HUES48 (cell line): ENCODE data around the gene MACROD2.

Experiments
- H3K27ac ChIP-seq: one replicate; pipeline ENCODE4 v1.7.0; 2013; ENCODE audit warnings: low read depth, low read length, inconsistent platforms
- H3K27me3 ChIP-seq: 2 replicates; pipeline ENCODE4 v1.6.1; 2013; ENCODE audit warnings: mild to moderate bottlenecking, low read length; ENCODE audit not compliant: control insufficient read depth, insufficient read depth
- H3K36me3 ChIP-seq: 2 replicates; pipeline ENCODE4 v1.6.1; 2013; ENCODE audit warnings: low read length; ENCODE audit not compliant: control insufficient read depth, insufficient read depth
- H3K4me1 ChIP-seq: 2 replicates; pipeline ENCODE4 v1.6.1; 2013; ENCODE audit warnings: mild to moderate bottlenecking, low read length; ENCODE audit not compliant: control insufficient read depth, insufficient read depth
- H3K4me3 ChIP-seq: 2 replicates; pipeline ENCODE4 v1.5.1; 2013; ENCODE audit warnings: mild to moderate bottlenecking, low read depth, low read length
- H3K9ac ChIP-seq: 2 replicates; pipeline ENCODE4 v1.6.1; 2013; ENCODE audit warnings: mild to moderate bottlenecking, low read depth, low read length, moderate library complexity
- H3K9me3 ChIP-seq: 2 replicates; pipeline ENCODE4 v1.6.1; 2013; ENCODE audit warnings: low read length; ENCODE audit not compliant: control insufficient read depth, insufficient read depth

Gene MACROD2

GRCh38 chr20:14896569-14896968, 901.3 kb downstream of the MACROD2 start:
- Histone ChIP-seq H3K9me3 (no peaks in the 10 kb centered on the region), H3K4me3 (no peak overlapping the region), H3K4me1 (no peaks in the 10 kb centered on the region), H3K36me3 (no peaks in the 10 kb centered on the region), H3K27me3 (no peaks in the 10 kb centered on the region), H3K9ac (no peak overlapping the region), H3K27ac (no peak overlapping the region)

- H3K4me3 ChIP-seq, result no peak overlapping the region
- H3K27ac ChIP-seq, result no peak overlapping the region
- no peaks in the 10 kb centered on the region for H3K9me3 ChIP-seq
- no peak overlapping the region for H3K9ac ChIP-seq
- no peaks in the 10 kb centered on the region for H3K27me3 ChIP-seq
- no peaks in the 10 kb centered on the region for H3K36me3 ChIP-seq
- H3K4me1 ChIP-seq, result no peaks in the 10 kb centered on the region
Measured at GRCh38 chr20:14897608-14898007, 902.3 kb downstream of the MACROD2 start.

GRCh38 chr20:14902432-14903089, 907.2 kb downstream of the MACROD2 start:
- Histone ChIP-seq H3K9me3 (no peaks in the 10 kb centered on the region), H3K27ac (no peak overlapping the region), H3K4me3 (no peak overlapping the region), H3K4me1 (peaks cover 8% of the 10 kb centered on the region), H3K9ac (no peak overlapping the region), H3K36me3 (no peaks in the 10 kb centered on the region), H3K27me3 (no peaks in the 10 kb centered on the region)

- Histone ChIP-seq H3K27me3 (no peaks in the 10 kb centered on the region), H3K36me3 (no peaks in the 10 kb centered on the region), H3K4me1 (peaks cover 9% of the 10 kb centered on the region), H3K9ac (no peak overlapping the region), H3K4me3 (no peak overlapping the region), H3K9me3 (no peaks in the 10 kb centered on the region), H3K27ac (no peak overlapping the region)
Measured at GRCh38 chr20:14906908-14907434, 911.7 kb downstream of the MACROD2 start.

GRCh38 chr20:14910126-14910525, 914.8 kb downstream of the MACROD2 start:
- peaks cover 9% of the 10 kb centered on the region for H3K4me1 ChIP-seq
- no peaks in the 10 kb centered on the region for H3K27me3 ChIP-seq
- no peaks in the 10 kb centered on the region for H3K36me3 ChIP-seq
- H3K27ac ChIP-seq, result no peak overlapping the region
- no peak overlapping the region for H3K4me3 ChIP-seq
- H3K9ac ChIP-seq, result no peak overlapping the region
- H3K9me3 ChIP-seq, result no peaks in the 10 kb centered on the region

GRCh38 chr20:14913896-14914620, 918.7 kb downstream of the MACROD2 start:
- Histone ChIP-seq H3K9me3 (no peaks in the 10 kb centered on the region), H3K27me3 (no peaks in the 10 kb centered on the region), H3K36me3 (no peaks in the 10 kb centered on the region), H3K27ac (no peak overlapping the region), H3K9ac (no peak overlapping the region), H3K4me3 (no peak overlapping the region), H3K4me1 (peaks cover 4% of the 10 kb centered on the region)

- Histone ChIP-seq H3K4me3 (no peak overlapping the region), H3K9ac (no peak overlapping the region), H3K27me3 (no peaks in the 10 kb centered on the region), H3K27ac (no peak overlapping the region), H3K36me3 (no peaks in the 10 kb centered on the region), H3K9me3 (no peaks in the 10 kb centered on the region), H3K4me1 (peaks cover 10% of the 10 kb centered on the region)
Measured at GRCh38 chr20:14914633-14915032, 919.3 kb downstream of the MACROD2 start.

GRCh38 chr20:14915356-14915755, 920.0 kb downstream of the MACROD2 start:
- no peak overlapping the region for H3K4me3 ChIP-seq
- no peak overlapping the region for H3K27ac ChIP-seq
- no peaks in the 10 kb centered on the region for H3K27me3 ChIP-seq

GRCh38 chr20:14916360-14916920, 921.1 kb downstream of the MACROD2 start:
- Histone ChIP-seq H3K4me3 (no peak overlapping the region), H3K27me3 (no peaks in the 10 kb centered on the region), H3K36me3 (no peaks in the 10 kb centered on the region), H3K27ac (no peak overlapping the region), H3K9ac (no peak overlapping the region), H3K9me3 (no peaks in the 10 kb centered on the region), H3K4me1 (peaks cover 26% of the 10 kb centered on the region)

More at GRCh38 chr20:14915356-14915755, 920.0 kb downstream of the MACROD2 start:
- no peaks in the 10 kb centered on the region for H3K9me3 ChIP-seq
- peaks cover 16% of the 10 kb centered on the region for H3K4me1 ChIP-seq
- no peaks in the 10 kb centered on the region for H3K36me3 ChIP-seq
- no peak overlapping the region for H3K9ac ChIP-seq

- Histone ChIP-seq H3K27me3 (no peaks in the 10 kb centered on the region), H3K9ac (no peak overlapping the region)
Measured at GRCh38 chr20:14918281-14918680, 923.0 kb downstream of the MACROD2 start.

GRCh38 chr20:14918976-14919375, 923.7 kb downstream of the MACROD2 start:
- Histone ChIP-seq H3K9me3 (no peaks in the 10 kb centered on the region), H3K4me3 (no peak overlapping the region), H3K27ac (peak overlapping the region; percentile 60), H3K27me3 (no peaks in the 10 kb centered on the region), H3K4me1 (peaks cover 40% of the 10 kb centered on the region), H3K9ac (peak overlapping the region; percentile 35; the same call in 1 of the 2 replicates), H3K36me3 (no peaks in the 10 kb centered on the region)

More at GRCh38 chr20:14918281-14918680, 923.0 kb downstream of the MACROD2 start:
- H3K36me3 ChIP-seq, result no peaks in the 10 kb centered on the region
- H3K9me3 ChIP-seq, result no peaks in the 10 kb centered on the region
- H3K4me3 ChIP-seq, result no peak overlapping the region
- peaks cover 40% of the 10 kb centered on the region for H3K4me1 ChIP-seq
- no peak overlapping the region for H3K27ac ChIP-seq
